Omental fat pad (tissue), 4 donors: ENCODE data around the gene NCOA4. TPM values are rescaled to one million over a fixed set of nuclear protein-coding genes. Genes with fewer than 3 reads are reported as not detected.

Experiments used
- ATAC-seq: fragments of 150-250 bp; one replicate; pipeline ENCODE4 v1.9.1; 2016; ENCODE audit warnings: mild to moderate bottlenecking, moderate library complexity; ENCODE audit not compliant: low FRiP score
- DNase-seq: peaks from one replicate; pipeline ENCODE4 v3.0.0-alpha.2; 2019; ENCODE audit warnings: low spot score
- total RNA-seq, 4 donors: library from RNA; depleted of rRNA; stranded (reverse); fragments of >200 nt; gene quantifications; one replicate each; pipeline ENCODE4 v1.1.0, GENCODE V29; 2016
- TF ChIP-seq, protein P1 (sequence below), 3 donors: fragments of 450-650 bp; IDR thresholded peaks; one replicate each; pipeline ENCODE4 v1.5.1; 2016 to 2017; ENCODE audit warnings: antibody characterized with exemption in 3 of 3, mild to moderate bottlenecking in 3 of 3, moderate library complexity in 2 of 3

The NCOA4 gene
- total RNA-seq, 4 donors from 2014 or later = 145 to 161 (median 154) TPM

DNA sequence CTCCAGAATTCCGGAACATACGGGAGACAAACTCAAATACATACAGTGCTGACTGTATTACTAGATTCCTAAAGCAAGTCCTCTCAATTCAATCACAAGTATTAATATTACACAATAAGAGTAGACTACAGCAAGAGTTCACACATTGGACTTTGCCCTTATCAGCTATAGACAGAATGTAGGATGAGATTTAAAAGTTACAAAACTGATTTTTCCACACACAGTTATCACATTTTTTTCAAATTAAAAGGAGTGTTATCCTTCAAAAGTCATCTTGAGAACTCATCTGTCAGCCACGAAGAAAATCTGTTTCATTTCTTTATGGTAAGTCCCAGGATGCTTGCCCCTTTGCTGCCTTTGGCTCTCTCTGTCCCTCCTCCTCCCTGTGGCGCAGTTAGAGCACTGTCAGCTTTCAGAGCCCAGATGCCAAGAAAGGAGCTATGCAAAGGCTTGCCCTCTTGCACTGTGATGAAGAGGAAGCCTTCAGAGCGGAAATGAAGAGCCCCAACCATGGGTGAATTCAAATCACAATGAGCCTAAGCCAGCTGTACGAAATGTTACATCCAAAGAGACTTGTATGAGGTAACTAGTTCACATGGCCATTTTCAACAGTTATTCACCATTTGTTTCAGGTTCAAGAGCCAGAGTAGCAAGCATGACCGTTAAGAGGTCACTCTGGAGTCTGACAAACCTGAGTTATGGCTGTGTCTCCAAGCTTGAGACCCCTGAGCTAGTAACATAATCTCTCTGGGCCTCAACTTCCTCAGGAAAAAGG, 10.7 kb downstream of the NCOA4 start:
- ATAC-seq (no peak), DNase-seq (no peak)
- TF ChIP-seq, protein P1, sequence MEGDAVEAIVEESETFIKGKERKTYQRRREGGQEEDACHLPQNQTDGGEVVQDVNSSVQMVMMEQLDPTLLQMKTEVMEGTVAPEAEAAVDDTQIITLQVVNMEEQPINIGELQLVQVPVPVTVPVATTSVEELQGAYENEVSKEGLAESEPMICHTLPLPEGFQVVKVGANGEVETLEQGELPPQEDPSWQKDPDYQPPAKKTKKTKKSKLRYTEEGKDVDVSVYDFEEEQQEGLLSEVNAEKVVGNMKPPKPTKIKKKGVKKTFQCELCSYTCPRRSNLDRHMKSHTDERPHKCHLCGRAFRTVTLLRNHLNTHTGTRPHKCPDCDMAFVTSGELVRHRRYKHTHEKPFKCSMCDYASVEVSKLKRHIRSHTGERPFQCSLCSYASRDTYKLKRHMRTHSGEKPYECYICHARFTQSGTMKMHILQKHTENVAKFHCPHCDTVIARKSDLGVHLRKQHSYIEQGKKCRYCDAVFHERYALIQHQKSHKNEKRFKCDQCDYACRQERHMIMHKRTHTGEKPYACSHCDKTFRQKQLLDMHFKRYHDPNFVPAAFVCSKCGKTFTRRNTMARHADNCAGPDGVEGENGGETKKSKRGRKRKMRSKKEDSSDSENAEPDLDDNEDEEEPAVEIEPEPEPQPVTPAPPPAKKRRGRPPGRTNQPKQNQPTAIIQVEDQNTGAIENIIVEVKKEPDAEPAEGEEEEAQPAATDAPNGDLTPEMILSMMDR (IDR thresholded peaks at IDR 0.05) = no peak

DNA sequence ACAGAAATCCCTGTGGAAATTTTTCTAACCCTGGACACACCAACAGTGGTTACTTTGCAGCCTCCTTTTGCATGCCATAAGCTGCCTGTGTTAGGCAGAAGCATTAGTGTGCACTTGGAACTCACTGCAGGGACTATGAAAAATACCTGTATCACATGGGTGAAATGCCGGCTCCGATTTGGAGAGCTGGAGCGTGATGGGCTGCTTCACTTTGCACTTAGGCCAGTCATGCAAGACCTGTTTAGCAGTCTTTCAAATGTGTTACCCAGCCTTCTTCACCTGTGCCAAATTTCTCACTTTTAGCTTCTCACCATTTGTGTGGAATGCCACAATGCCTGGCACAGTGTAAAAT, 11.3 kb downstream of the NCOA4 start:
- ATAC-seq (no peak), DNase-seq (no peak)
- TF ChIP-seq, protein P1 (IDR thresholded peaks at IDR 0.05) = no peak

DNA sequence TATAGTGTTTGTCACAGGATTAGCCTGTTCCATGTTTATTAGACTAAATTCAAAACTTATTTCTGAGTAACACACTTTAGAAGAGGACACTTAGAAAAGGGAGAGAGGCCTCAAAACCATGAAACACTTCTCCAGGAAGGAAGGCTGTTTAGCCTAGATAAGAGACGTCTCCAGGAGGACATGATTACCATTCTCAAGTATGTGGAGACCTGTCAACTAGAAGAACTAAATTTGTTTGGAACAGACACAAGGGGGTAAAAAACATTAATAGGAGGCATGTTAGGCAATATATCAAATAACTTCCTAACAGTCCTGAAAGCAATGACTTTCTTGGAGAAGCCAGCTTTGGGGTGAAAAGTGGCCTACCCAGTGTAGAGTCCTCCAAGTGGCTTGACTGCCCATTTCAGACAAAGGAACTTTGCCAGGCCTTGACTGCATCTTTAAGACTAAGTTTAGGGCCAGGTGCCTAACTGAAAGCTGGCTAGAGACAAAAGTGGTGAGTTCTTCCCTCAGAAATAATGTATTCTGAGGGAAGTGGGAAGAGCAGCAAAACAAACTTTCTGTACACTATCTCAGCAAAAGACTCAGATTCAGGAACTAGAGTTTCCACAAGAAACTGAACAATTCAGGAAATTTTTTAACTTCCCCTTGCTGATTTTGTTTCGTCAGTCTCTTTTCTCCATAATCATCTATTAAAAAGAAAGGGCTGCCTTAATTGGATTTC, 11.8 kb downstream of the NCOA4 start:
- ATAC-seq (peak; percentile 29), DNase-seq (no peak)
- TF ChIP-seq, protein P1 (IDR thresholded peaks at IDR 0.05) = no peak

DNA sequence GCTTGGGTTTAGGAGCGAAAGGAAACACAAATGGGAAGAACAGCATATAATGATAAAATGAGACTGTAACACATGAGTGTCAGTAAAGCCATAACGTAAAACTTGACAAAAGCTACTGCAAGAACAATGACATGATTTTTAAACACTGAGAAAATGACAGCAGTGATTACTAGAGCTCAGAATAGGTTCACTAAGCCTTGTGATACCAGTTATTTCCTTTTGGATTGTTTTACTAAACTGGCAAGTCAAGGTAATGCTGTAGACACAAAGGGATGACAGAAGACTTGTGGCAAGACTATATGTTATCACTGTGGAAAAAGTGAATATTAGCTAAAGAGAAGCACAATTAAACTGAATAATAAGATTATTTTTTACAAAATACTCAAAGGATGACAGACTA, 12.7 kb downstream of the NCOA4 start:
- no peak for ATAC-seq
- no peak for DNase-seq
- TF ChIP-seq, protein P1 (IDR thresholded peaks at IDR 0.05) = no peak

DNA sequence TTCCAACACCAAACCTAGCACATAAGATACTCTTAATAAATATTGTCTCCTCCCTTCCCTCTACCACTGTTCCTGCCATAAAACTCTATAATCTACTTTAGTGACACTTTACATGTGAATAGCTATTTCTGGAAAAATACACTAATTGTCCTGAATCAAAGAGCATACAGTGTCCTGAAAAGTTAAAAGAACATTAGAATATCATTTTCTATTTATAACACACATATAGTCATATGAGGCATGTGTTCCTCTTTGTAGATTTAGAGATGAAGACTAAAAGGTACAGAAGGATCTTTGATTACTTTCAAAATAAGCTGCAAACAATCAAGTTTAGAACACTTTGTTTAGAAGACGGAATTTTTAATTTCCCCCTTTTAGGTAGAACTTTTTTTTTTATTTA, 13.6 kb downstream of the NCOA4 start:
- DNase-seq = no peak
- TF ChIP-seq, protein P1 (IDR thresholded peaks at IDR 0.05) = no peak
- no peak for ATAC-seq

DNA sequence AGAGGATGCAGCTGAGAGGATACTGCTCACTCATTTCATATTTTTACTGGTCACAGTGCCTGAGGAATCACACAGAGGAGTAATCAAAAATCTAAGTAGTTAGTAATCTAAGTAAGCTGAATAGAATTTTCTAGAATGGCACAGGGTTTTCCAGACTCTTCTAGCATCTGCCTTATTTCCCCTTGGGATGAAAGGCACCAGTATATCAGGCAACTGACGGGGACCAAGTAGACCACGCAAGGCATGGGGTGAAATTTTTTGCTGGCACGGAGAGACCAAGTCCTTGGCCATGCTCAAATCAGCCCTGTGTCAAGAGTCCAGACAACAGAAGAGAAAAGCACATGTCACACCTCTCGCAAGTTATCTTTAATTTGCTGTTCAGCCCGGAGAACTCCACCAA, 14.2 kb downstream of the NCOA4 start:
- DNase-seq = no peak
- TF ChIP-seq, protein P1 (IDR thresholded peaks at IDR 0.05) = no peak
- ATAC-seq = no peak
